CD14-positive monocyte (primary cell): Measurements from ENCODE around the gene MYL12B. TPM values are rescaled to one million over a fixed set of nuclear protein-coding genes. Genes with fewer than 3 reads are reported as not detected.

Source experiments
- DNase-seq, 3 donors: peaks; one replicate each; pipeline ENCODE4 v3.0.0-alpha.2; 2011 to 2022
- H2AFZ ChIP-seq: 2 replicates; pipeline ENCODE4 v1.6.0; 2012; ENCODE audit warnings: mild to moderate bottlenecking, low read depth, low read length, inconsistent platforms; ENCODE audit not compliant: insufficient read depth, poor library complexity, severe bottlenecking
- H3K27ac ChIP-seq, 2 donors: 1 replicate in 1 of 2; 2 replicates in 1 of 2; pipeline ENCODE4 v1.5.1; 2012 to 2013; ENCODE audit warnings: low read length in 2 of 2, control low read depth in 1 of 2, inconsistent platforms in 1 of 2, low read depth in 1 of 2, mild to moderate bottlenecking in 1 of 2
- H3K27me3 ChIP-seq, 2 donors: one replicate each; pipeline versions ENCODE4 v1.6.0 to v1.6.1; 2011 to 2013; ENCODE audit warnings: low read length in 2 of 2; ENCODE audit not compliant: control insufficient read depth in 2 of 2, insufficient read depth in 2 of 2
- H3K36me3 ChIP-seq, 2 donors: replicated peaks in 1 of 2; 1 replicate in 1 of 2; 2 replicates in 1 of 2; pipeline versions ENCODE4 v1.5.1 to v1.6.1; 2012 to 2013; ENCODE audit warnings: low read length in 2 of 2, control low read depth in 1 of 2, inconsistent platforms in 1 of 2, mild to moderate bottlenecking in 1 of 2; ENCODE audit not compliant: insufficient read depth in 2 of 2, control insufficient read depth in 1 of 2
- H3K4me1 ChIP-seq, 2 donors: 1 replicate in 1 of 2; 2 replicates in 1 of 2; pipeline versions ENCODE4 v1.5.1 to v1.6.1; 2012 to 2013; ENCODE audit warnings: low read length in 2 of 2, control low read depth in 1 of 2, inconsistent platforms in 1 of 2, mild to moderate bottlenecking in 1 of 2, moderate library complexity in 1 of 2; ENCODE audit not compliant: insufficient read depth in 2 of 2, control insufficient read depth in 1 of 2
- H3K4me2 ChIP-seq: replicated peaks from 2 replicates; pipeline ENCODE3; 2012; ENCODE audit warnings: low read length, moderate library complexity, mild to moderate bottlenecking; ENCODE audit not compliant: poor library complexity, severe bottlenecking; ENCODE audit errors: extremely low read depth
- H3K4me3 ChIP-seq, 3 experiments: fragments of 200-600 bp in 1 of 3; sonication (generic) in 1 of 3; replicated peaks in 1 of 3; 1 replicate in 2 of 3; 2 replicates in 1 of 3; pipeline ENCODE4 v1.5.1; 2011 to 2013; ENCODE audit warnings: low read length in 3 of 3, mild to moderate bottlenecking in 3 of 3, control low read depth in 2 of 3, low read depth in 2 of 3, inconsistent platforms in 1 of 3, moderate library complexity in 1 of 3
- H3K79me2 ChIP-seq: 2 replicates; pipeline ENCODE4 v1.6.0; 2012; ENCODE audit warnings: mild to moderate bottlenecking, control low read depth, inconsistent platforms, low read length, moderate library complexity; ENCODE audit not compliant: insufficient read depth
- H3K9ac ChIP-seq: 2 replicates; pipeline ENCODE4 v1.6.0; 2017; ENCODE audit warnings: low read length, mild to moderate bottlenecking; ENCODE audit not compliant: insufficient read depth, poor library complexity, severe bottlenecking
- H3K9me3 ChIP-seq, 2 donors: replicated peaks in 1 of 2; 1 replicate in 1 of 2; 2 replicates in 1 of 2; pipeline versions ENCODE4 v1.5.1 to v1.6.1; 2012 to 2013; ENCODE audit warnings: low read length in 2 of 2, control low read depth in 1 of 2; ENCODE audit not compliant: control insufficient read depth in 1 of 2, insufficient read depth in 1 of 2
- H4K20me1 ChIP-seq: 2 replicates; pipeline ENCODE4 v1.6.0; 2012; ENCODE audit warnings: mild to moderate bottlenecking, low read length, control low read depth, moderate library complexity; ENCODE audit not compliant: insufficient read depth
- H3K27ac Mint-ChIP-seq, 7 donors: one replicate each; pipeline ENCODE4 v1.8.0; 2020; ENCODE audit warnings: mild to moderate bottlenecking in 7 of 7, mixed read lengths in 7 of 7, moderate library complexity in 6 of 7, inconsistent platforms in 2 of 7
- H3K27me3 Mint-ChIP-seq, 3 donors: one replicate each; pipeline ENCODE4 v1.8.0; 2021 to 2022; ENCODE audit warnings: low read depth in 3 of 3, mild to moderate bottlenecking in 3 of 3, mixed read lengths in 3 of 3, moderate library complexity in 3 of 3, inconsistent platforms in 1 of 3
- H3K36me3 Mint-ChIP-seq, 2 donors: one replicate each; pipeline ENCODE4 v1.8.0; 2020; ENCODE audit warnings: mixed read lengths in 2 of 2, inconsistent platforms in 1 of 2, mild to moderate bottlenecking in 1 of 2
- H3K4me1 Mint-ChIP-seq: one replicate; pipeline ENCODE4 v1.8.0; 2020; ENCODE audit warnings: mild to moderate bottlenecking, mixed read lengths
- H3K4me3 Mint-ChIP-seq, 2 donors: one replicate each; pipeline ENCODE4 v1.8.0; 2020; ENCODE audit warnings: mild to moderate bottlenecking in 2 of 2, mixed read lengths in 2 of 2, moderate library complexity in 1 of 2
- H3K9me3 Mint-ChIP-seq, 7 donors: one replicate each; pipeline ENCODE4 v1.8.0; 2020 to 2022; ENCODE audit warnings: mixed read lengths in 7 of 7, mild to moderate bottlenecking in 6 of 7, moderate library complexity in 6 of 7, inconsistent platforms in 2 of 7
- CTCF ChIP-seq: fragments of 200-600 bp; IDR thresholded peaks from one replicate; pipeline ENCODE4 v1.8.0; 2022; ENCODE audit warnings: antibody characterized with exemption, mild to moderate bottlenecking
- WGBS: methylation state at CpG from one replicate; pipeline ENCODE4 v1.1.5; 2013; ENCODE audit warnings: missing lambda C conversion rate; ENCODE audit not compliant: insufficient coverage; 5-methylcytosine and 5-hydroxymethylcytosine counted together
- intact Hi-C, 2 donors: fragments of 100-400 bp; cut with micrococcal nuclease; formaldehyde crosslinking; loops; one replicate each; pipeline versions ENCODE4 v1.15.0 to v1.15.1; 2023
- polyA plus RNA-seq, 3 donors: library from polyadenylated mRNA; depleted of rRNA in 1 of 3; unstranded in 2 of 3; stranded (reverse) in 1 of 3; fragments of 300-500 nt in 2 of 3; fragments of >200 nt in 1 of 3; fragmentation: Illumina TruSeq in 2 of 3; gene quantifications; 1 replicate in 2 of 3; 2 replicates in 1 of 3; pipeline ENCODE4 v1.2.3, GENCODE V29; 2012 to 2021

Gene MYL12B
- polyA plus RNA-seq, 3 donors, result 295 to 814 (median 727) TPM

- 79% methylated on average over 2 of the region's 7 CpGs for WGBS
- Histone ChIP-seq H4K20me1 (peaks cover 87% of the 10 kb centered on the region), H3K4me3 (no peak overlapping the region), H3K36me3 (no peaks in the 10 kb centered on the region), H3K79me2 (peaks cover 96% of the 10 kb centered on the region), H3K9ac (no peak overlapping the region), H3K27me3 (no peaks in the 10 kb centered on the region), H3K27ac (peak overlapping the region in 1 of 2 donors; percentile 45), H3K4me2 (no peak overlapping the region), H3K9me3 (no peaks in the 10 kb centered on the region), H3K4me1 (peaks cover 50 to 70% of the 10 kb centered on the region in 2 donors), H2AFZ (no peak overlapping the region)
- intact Hi-C loops, result loop anchor here in 1 of 2 donors (10.0 kb wide), 1 partner anchor 329 kb away; no protein-coding TSS in a partner anchor
- peak overlapping the region in 5 of 7 donors; percentile 42 to 79 (median 77) for H3K27ac Mint-ChIP-seq
- H3K4me3 Mint-ChIP-seq, result no peak overlapping the region
- H3K27me3 Mint-ChIP-seq, result no peaks in the 10 kb centered on the region
- H3K36me3 Mint-ChIP-seq, result peaks cover 3 to 6% of the 10 kb centered on the region in 2 donors
- no peak for DNase-seq
- H3K9me3 Mint-ChIP-seq, result peaks cover 0 to 2% (median 0%) of the 10 kb centered on the region in 7 donors
- H3K4me1 Mint-ChIP-seq, result peaks cover 69% of the 10 kb centered on the region
- no peak for TF ChIP-seq CTCF
Observed at GRCh38 chr18:3266062-3266608, 4.2 kb downstream of the MYL12B start.

- no peak for TF ChIP-seq CTCF
- Mint-ChIP-seq H3K36me3 (peaks cover 9 to 12% of the 10 kb centered on the region in 2 donors), H3K27ac (peak overlapping the region in 5 of 7 donors; percentile 7 to 69 (median 30)), H3K4me1 (peaks cover 65% of the 10 kb centered on the region), H3K27me3 (no peaks in the 10 kb centered on the region), H3K9me3 (no peaks in the 10 kb centered on the region), H3K4me3 (no peak overlapping the region)
- no peak overlapping the region for H3K4me2 ChIP-seq
- H3K36me3 ChIP-seq, result peaks cover 6 to 11% of the 10 kb centered on the region in 2 donors
- intact Hi-C loops, result loop anchor here in 1 of 2 donors (10.0 kb wide), 1 partner anchor 326 kb away; no protein-coding TSS in a partner anchor
- no peaks in the 10 kb centered on the region for H3K9me3 ChIP-seq
- peak overlapping the region in 1 of 2 donors; percentile 63 for H3K27ac ChIP-seq
- H3K4me1 ChIP-seq, result peaks cover 44 to 62% of the 10 kb centered on the region in 2 donors
- H4K20me1 ChIP-seq, result peaks cover 100% of the 10 kb centered on the region
- no peak overlapping the region for H2AFZ ChIP-seq
- no peak overlapping the region for H3K4me3 ChIP-seq
- H3K79me2 ChIP-seq, result peaks cover 100% of the 10 kb centered on the region
- no peaks in the 10 kb centered on the region for H3K27me3 ChIP-seq
- no peak for DNase-seq
- H3K9ac ChIP-seq, result no peak overlapping the region
Observed at GRCh38 chr18:3268306-3268705, 6.4 kb downstream of the MYL12B start.
